ENCODE measurements around the gene TBL1XR1. TPM values are rescaled to one million over a fixed set of nuclear protein-coding genes. Genes with fewer than 3 reads are reported as not detected.

The TBL1XR1 gene
- total and polyA plus RNA-seq, 2 of the 13 experiments (the other 11 are each of a cell fraction or from before 2014, with no cell fraction given) = 57.7 to 62.5 TPM

- FAIRE-seq (no peak), ATAC-seq (no peak), DNase-seq (ENCODE audit: low spot score) (no peak)
- no peaks in the 10 kb centered on the region for H3K9me3 ChIP-seq (ENCODE audit: low read length)
- CTCF ChIA-PET (ENCODE audit: low intra/inter-chr PET ratio, low total read pairs) = no interaction called here
- BruUV-seq (replicated peaks) = no TSS peak
- POLR2A ChIA-PET = no interaction called here
- no peaks in the 10 kb centered on the region for H3K4me1 ChIP-seq (ENCODE audit: insufficient read depth, low read length)
- H3K27ac ChIP-seq (ENCODE audit: extremely low read length, insufficient read depth, low read length) = no peak overlapping the region
- H3K4me2 ChIP-seq (ENCODE audit: low read depth, low read length) = no peak overlapping the region
- no peak overlapping the region for H3K4me3 ChIP-seq (replicated peaks in 1 of 3; ENCODE audit: insufficient read depth in 1 of 3, low read depth in 2 of 3, low read length in 3 of 3)
- in situ Hi-C loops (cut with HindIII; ENCODE audit: extremely low pct_ligation_motif_present, low pct_unique_long_range_greater_than_20kb) = no loop called here
- TF ChIP-seq EHMT2 (IDR thresholded peaks at IDR 0.05; ENCODE audit: borderline replicate concordance, low read depth, low read length) (no peak), XBP1 (CRISPR knock-in tag; IDR thresholded peaks at IDR 0.05) (no peak), PAX8 (CRISPR knock-in tag; IDR thresholded peaks at IDR 0.05; ENCODE audit: borderline replicate concordance) (no peak), ZFP1 (CRISPR knock-in tag; IDR thresholded peaks at IDR 0.05) (no peak), HOXA7 (CRISPR knock-in tag; IDR thresholded peaks at IDR 0.05) (no peak)
- H3K79me2 ChIP-seq (ENCODE audit: insufficient read depth, low read length) = no peaks in the 10 kb centered on the region
- 37% methylated on average over 5 of the region's 5 CpGs for WGBS (ENCODE audit: low lambda C conversion rate)
- H3K36me3 ChIP-seq (replicated peaks in 1 of 2; ENCODE audit: control insufficient read depth in 1 of 2, insufficient read depth in 2 of 2, low read length in 2 of 2) = no peaks in the 10 kb centered on the region
- no peaks in the 10 kb centered on the region for H3K27me3 ChIP-seq (ENCODE audit: control insufficient read depth in 1 of 2, insufficient read depth in 2 of 2, low read length in 2 of 2)
- H4K20me1 ChIP-seq (ENCODE audit: insufficient read depth, low read length) = no peaks in the 10 kb centered on the region
- no peak overlapping the region for H2AFZ ChIP-seq (ENCODE audit: low read length)
- intact Hi-C loops (cut with micrococcal nuclease; ENCODE audit: unreplicated experiment) = no loop called here
- no peak overlapping the region for H3K9ac ChIP-seq (ENCODE audit: insufficient read depth, low read depth, low read length)
Observed at GRCh38 chr3:176971613-176972174, 225.6 kb downstream of the TBL1XR1 start.

GRCh38 chr3:176970770-176971169, 226.5 kb downstream of the TBL1XR1 start:
- Histone ChIP-seq H3K79me2 (ENCODE audit: insufficient read depth, low read length) (no peaks in the 10 kb centered on the region), H3K9me3 (ENCODE audit: low read length) (no peaks in the 10 kb centered on the region), H4K20me1 (ENCODE audit: insufficient read depth, low read length) (no peaks in the 10 kb centered on the region), H3K36me3 (replicated peaks in 1 of 2; ENCODE audit: control insufficient read depth in 1 of 2, insufficient read depth in 2 of 2, low read length in 2 of 2) (no peaks in the 10 kb centered on the region), H3K4me2 (ENCODE audit: low read depth, low read length) (no peak overlapping the region), H3K9ac (ENCODE audit: insufficient read depth, low read depth, low read length) (no peak overlapping the region), H3K27me3 (ENCODE audit: control insufficient read depth in 1 of 2, insufficient read depth in 2 of 2, low read length in 2 of 2) (no peaks in the 10 kb centered on the region), H2AFZ (ENCODE audit: low read length) (no peak overlapping the region), H3K4me3 (replicated peaks in 1 of 3; ENCODE audit: insufficient read depth in 1 of 3, low read depth in 2 of 3, low read length in 3 of 3) (no peak overlapping the region), H3K4me1 (ENCODE audit: insufficient read depth, low read length) (no peaks in the 10 kb centered on the region), H3K27ac (ENCODE audit: extremely low read length, insufficient read depth, low read length) (no peak overlapping the region)
- ChIA-PET POLR2A (no interaction called here), CTCF (ENCODE audit: low intra/inter-chr PET ratio, low total read pairs) (no interaction called here)
- 61% methylated on average over 3 of the region's 3 CpGs for WGBS (ENCODE audit: low lambda C conversion rate)
- intact Hi-C loops (cut with micrococcal nuclease; ENCODE audit: unreplicated experiment) = no loop called here
- no peak for FAIRE-seq
- DNase-seq (ENCODE audit: low spot score) = no peak
- BruUV-seq (replicated peaks) = no TSS peak
- no peak for ATAC-seq
- in situ Hi-C loops (cut with HindIII; ENCODE audit: extremely low pct_ligation_motif_present, low pct_unique_long_range_greater_than_20kb) = no loop called here
- TF ChIP-seq ZKSCAN5 (CRISPR knock-in tag; IDR thresholded peaks at IDR 0.05) (no peak), CBX5 (CRISPR knock-in tag; IDR thresholded peaks at IDR 0.05; ENCODE audit: borderline replicate concordance) (no peak), JUND (CRISPR knock-in tag; IDR thresholded peaks at IDR 0.05) (no peak), ISX (CRISPR knock-in tag; conservative IDR thresholded peaks at IDR 0.05) (no peak), ELK4 (CRISPR knock-in tag; IDR thresholded peaks at IDR 0.05; ENCODE audit: borderline replicate concordance) (no peak), ZNF879 (CRISPR knock-in tag; IDR thresholded peaks at IDR 0.05) (no peak), ZNF678 (CRISPR knock-in tag; IDR thresholded peaks at IDR 0.05) (no peak), SNAPC2 (CRISPR knock-in tag; IDR thresholded peaks at IDR 0.05) (no peak), MAFF (IDR thresholded peaks at IDR 0.05; ENCODE audit: low read depth, low read length) (no peak), TFE3 (CRISPR knock-in tag; IDR thresholded peaks at IDR 0.05) (no peak), HNF4A (CRISPR knock-in tag; IDR thresholded peaks at IDR 0.05) (no peak), TIGD3 (CRISPR knock-in tag; IDR thresholded peaks at IDR 0.05; ENCODE audit: borderline replicate concordance) (no peak), PTBP1 (IDR thresholded peaks at IDR 0.05; ENCODE audit: low read depth, low read length, poor library complexity, severe bottlenecking) (no peak)
